Esophagus squamous epithelium (tissue), 5 donors: Measurements from ENCODE around the gene KAT6B. TPM values are rescaled to one million over a fixed set of nuclear protein-coding genes. Genes with fewer than 3 reads are reported as not detected.

ENCODE experiments used
- DNase-seq: peaks from one replicate; lab custom pipeline; 2025; lab: John Stamatoyannopoulos, UW
- H3K27ac ChIP-seq, 4 donors: fragments of 200-600 bp; sonication (generic); one replicate each; pipeline ENCODE4 v1.5.1; 2016 to 2019; ENCODE audit warnings: mild to moderate bottlenecking in 1 of 4
- H3K27me3 ChIP-seq, 4 donors: fragments of 200-600 bp; sonication (generic); 1 replicate in 3 of 4; 2 replicates in 1 of 4; pipeline versions ENCODE4 v1.5.1 to v1.6.0; 2017 to 2021; ENCODE audit warnings: antibody characterized with exemption in 1 of 4
- H3K36me3 ChIP-seq, 3 donors: fragments of 200-600 bp; sonication (generic); one replicate each; pipeline ENCODE4 v1.5.1; 2016 to 2019
- H3K4me1 ChIP-seq, 3 donors: fragments of 200-600 bp; sonication (generic); one replicate each; pipeline ENCODE4 v1.5.1; 2017 to 2019
- H3K4me3 ChIP-seq, 4 donors: fragments of 200-600 bp; sonication (generic); 1 replicate in 3 of 4; 2 replicates in 1 of 4; pipeline ENCODE4 v1.5.1; 2016 to 2019; ENCODE audit warnings: mild to moderate bottlenecking in 2 of 4, moderate library complexity in 1 of 4
- H3K9me3 ChIP-seq, 3 donors: fragments of 200-600 bp; sonication (generic); one replicate each; pipeline ENCODE4 v1.5.1; 2016 to 2019
- POLR2A ChIP-seq, 4 donors: fragments of 450-650 bp; IDR thresholded peaks; one replicate each; pipeline ENCODE4 v1.6.1; 2017; ENCODE audit warnings: antibody characterized with exemption in 4 of 4, mild to moderate bottlenecking in 4 of 4, moderate library complexity in 3 of 4
- WGBS, 2 donors: methylation state at CpG; one replicate each; pipeline ENCODE4 v1.1.5; 2018; 5-methylcytosine and 5-hydroxymethylcytosine counted together
- intact Hi-C: fragments of 100-400 bp; cut with DNase I; formaldehyde crosslinking; loops from one replicate; pipeline ENCODE4 v1.15.0; 2022
- total RNA-seq, 4 donors: library from RNA; depleted of rRNA; stranded (reverse); fragments of >200 nt; gene quantifications; one replicate each; pipeline ENCODE4 v1.1.0, GENCODE V29; 2016
- TF ChIP-seq, protein P1 (sequence below), 6 experiments: fragments of 450-650 bp in 4 of 6; fragments of 200-600 bp in 2 of 6; sonication (generic) in 2 of 6; IDR thresholded peaks; one replicate each; pipeline ENCODE4 v1.5.1; 2016 to 2019; ENCODE audit warnings: antibody characterized with exemption in 6 of 6, mild to moderate bottlenecking in 4 of 6, moderate library complexity in 4 of 6
- donor health status: DM: yes; HTN: yes; CAD: no.

Gene KAT6B
- total RNA-seq, 4 donors from 2014 or later, result 13.1 to 48.8 (median 22.4) TPM

DNA sequence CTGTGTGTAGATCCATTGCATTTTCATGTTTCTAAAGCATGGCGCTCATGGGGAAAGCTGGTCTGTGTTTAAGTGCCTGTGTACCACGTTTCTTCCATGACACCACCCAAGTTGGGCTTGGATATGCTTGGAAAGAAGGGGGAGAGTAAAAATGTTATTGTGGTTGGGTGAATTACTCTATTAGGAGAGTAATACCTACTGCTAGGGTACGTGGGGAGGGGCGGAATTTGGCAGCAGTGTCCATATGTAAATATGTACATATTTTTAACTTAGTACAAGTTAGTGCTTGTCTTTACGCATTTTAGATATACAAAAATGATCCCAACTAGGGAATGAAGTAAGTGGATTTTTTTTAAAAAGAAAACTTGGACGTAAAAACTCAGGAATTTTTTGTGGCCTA is 242.1 kb downstream of the KAT6B start:
- H3K4me1 ChIP-seq, result peaks cover 0 to 10% (median 0%) of the 10 kb centered on the region in 3 donors
- TF ChIP-seq, protein P1, sequence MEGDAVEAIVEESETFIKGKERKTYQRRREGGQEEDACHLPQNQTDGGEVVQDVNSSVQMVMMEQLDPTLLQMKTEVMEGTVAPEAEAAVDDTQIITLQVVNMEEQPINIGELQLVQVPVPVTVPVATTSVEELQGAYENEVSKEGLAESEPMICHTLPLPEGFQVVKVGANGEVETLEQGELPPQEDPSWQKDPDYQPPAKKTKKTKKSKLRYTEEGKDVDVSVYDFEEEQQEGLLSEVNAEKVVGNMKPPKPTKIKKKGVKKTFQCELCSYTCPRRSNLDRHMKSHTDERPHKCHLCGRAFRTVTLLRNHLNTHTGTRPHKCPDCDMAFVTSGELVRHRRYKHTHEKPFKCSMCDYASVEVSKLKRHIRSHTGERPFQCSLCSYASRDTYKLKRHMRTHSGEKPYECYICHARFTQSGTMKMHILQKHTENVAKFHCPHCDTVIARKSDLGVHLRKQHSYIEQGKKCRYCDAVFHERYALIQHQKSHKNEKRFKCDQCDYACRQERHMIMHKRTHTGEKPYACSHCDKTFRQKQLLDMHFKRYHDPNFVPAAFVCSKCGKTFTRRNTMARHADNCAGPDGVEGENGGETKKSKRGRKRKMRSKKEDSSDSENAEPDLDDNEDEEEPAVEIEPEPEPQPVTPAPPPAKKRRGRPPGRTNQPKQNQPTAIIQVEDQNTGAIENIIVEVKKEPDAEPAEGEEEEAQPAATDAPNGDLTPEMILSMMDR (IDR thresholded peaks at IDR 0.05), result no peak
- no peak for TF ChIP-seq POLR2A (IDR thresholded peaks at IDR 0.05)
- DNase-seq, result no peak
- no peak overlapping the region for H3K4me3 ChIP-seq
- no peaks in the 10 kb centered on the region for H3K9me3 ChIP-seq
- peaks cover 0 to 10% (median 0%) of the 10 kb centered on the region in 4 donors for H3K27me3 ChIP-seq
- no peaks in the 10 kb centered on the region for H3K36me3 ChIP-seq
- intact Hi-C loops, result no loop called here
- no peak overlapping the region for H3K27ac ChIP-seq
- 64 to 70% methylated on average over 6 of the region's 6 CpGs for WGBS, 2 donors

DNA sequence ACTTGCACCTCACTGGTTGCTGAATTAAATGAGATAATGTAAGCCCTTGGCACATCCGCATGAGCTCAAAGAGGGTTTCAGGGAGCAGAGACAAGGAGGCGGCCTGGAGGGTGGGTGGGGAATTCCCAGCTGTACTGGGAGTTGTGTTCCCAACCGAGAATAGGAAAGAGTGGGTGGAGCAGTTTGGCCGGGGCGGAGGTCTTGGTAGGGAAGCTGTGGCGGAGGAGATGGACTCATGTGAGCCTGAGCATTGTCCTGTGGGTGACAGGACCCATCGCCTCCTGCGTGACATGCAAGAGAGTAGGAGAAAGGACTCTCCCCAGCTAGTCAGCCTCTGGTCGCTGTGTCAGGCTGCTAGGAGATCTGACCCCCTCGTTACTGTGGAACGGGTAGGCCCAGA is 244.1 kb downstream of the KAT6B start:
- Histone ChIP-seq H3K4me3 (no peak overlapping the region), H3K27ac (no peak overlapping the region), H3K4me1 (peaks cover 0 to 6% (median 0%) of the 10 kb centered on the region in 3 donors), H3K36me3 (no peaks in the 10 kb centered on the region), H3K9me3 (no peaks in the 10 kb centered on the region), H3K27me3 (peaks cover 0 to 20% (median 0%) of the 10 kb centered on the region in 4 donors)
- WGBS, 2 donors, result 84 to 91% methylated on average over 8 to 11 of the region's 11 CpGs
- no peak for TF ChIP-seq POLR2A (IDR thresholded peaks at IDR 0.05)
- TF ChIP-seq, protein P1 (IDR thresholded peaks at IDR 0.05), result no peak
- intact Hi-C loops, result no loop called here
- DNase-seq, result no peak

GRCh38 chr10:75070961-75071428 is 244.6 kb downstream of the KAT6B start:
- H3K36me3 ChIP-seq, result no peaks in the 10 kb centered on the region
- H3K27ac ChIP-seq, result no peak overlapping the region
- TF ChIP-seq, protein P1 (IDR thresholded peaks at IDR 0.05), result no peak
- no peak for TF ChIP-seq POLR2A (IDR thresholded peaks at IDR 0.05)
- H3K4me1 ChIP-seq, result peaks cover 0 to 6% (median 0%) of the 10 kb centered on the region in 3 donors
- WGBS, 2 donors, result 96% methylated on average over 4 of the region's 7 CpGs; no CpG with 5 or more reads in 1 of the 2 donors
- no peak overlapping the region for H3K4me3 ChIP-seq
- H3K27me3 ChIP-seq, result peaks cover 0 to 25% (median 0%) of the 10 kb centered on the region in 4 donors
- no peak for DNase-seq
- intact Hi-C loops, result no loop called here
- H3K9me3 ChIP-seq, result no peaks in the 10 kb centered on the region

DNA sequence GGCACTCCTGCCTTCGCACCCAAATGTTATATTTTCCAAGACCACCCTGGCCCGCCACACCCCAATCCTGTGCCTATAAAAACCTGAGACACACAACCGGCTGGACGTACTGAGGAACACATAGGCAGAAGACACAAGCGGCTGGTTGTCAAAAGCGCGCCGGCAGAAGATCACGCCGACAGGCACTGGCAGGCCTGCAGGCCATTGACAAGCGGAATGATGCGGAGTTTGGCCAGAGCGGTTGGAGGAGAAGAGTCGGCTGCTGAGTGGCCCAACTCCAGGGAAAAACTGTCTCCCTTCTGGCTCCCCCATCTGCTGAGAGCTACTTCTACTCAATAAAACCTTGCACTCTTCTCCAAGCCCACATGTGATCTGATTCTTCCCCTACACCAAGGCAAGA is 245.4 kb downstream of the KAT6B start:
- peaks cover 0 to 6% (median 0%) of the 10 kb centered on the region in 3 donors for H3K4me1 ChIP-seq
- H3K27ac ChIP-seq, result no peak overlapping the region
- no peak overlapping the region for H3K4me3 ChIP-seq
- intact Hi-C loops, result no loop called here
- H3K9me3 ChIP-seq, result no peaks in the 10 kb centered on the region
- no peaks in the 10 kb centered on the region for H3K36me3 ChIP-seq
- 84 to 89% methylated on average over 4 to 14 of the region's 14 CpGs for WGBS, 2 donors
- TF ChIP-seq, protein P1 (IDR thresholded peaks at IDR 0.05), result no peak
- TF ChIP-seq POLR2A (IDR thresholded peaks at IDR 0.05), result no peak
- no peak for DNase-seq
- peaks cover 0 to 26% (median 0%) of the 10 kb centered on the region in 4 donors for H3K27me3 ChIP-seq

- Histone ChIP-seq H3K36me3 (no peaks in the 10 kb centered on the region), H3K4me3 (no peak overlapping the region), H3K27me3 (peaks cover 0 to 30% (median 0%) of the 10 kb centered on the region in 4 donors), H3K9me3 (no peaks in the 10 kb centered on the region), H3K4me1 (peaks cover 0 to 6% (median 0%) of the 10 kb centered on the region in 3 donors), H3K27ac (no peak overlapping the region)
- TF ChIP-seq POLR2A (IDR thresholded peaks at IDR 0.05), result no peak
- TF ChIP-seq, protein P1 (IDR thresholded peaks at IDR 0.05), result no peak
- WGBS, 2 donors, result 82% methylated on average over 5 to 9 of the region's 14 CpGs
- intact Hi-C loops, result no loop called here
- no peak for DNase-seq
These were observed 246.3 kb downstream of the KAT6B start for GRCh38 chr10:75072727-75073126.
